ENCODE results near the gene RBM10. TPM values are rescaled to one million over a fixed set of nuclear protein-coding genes. Genes with fewer than 3 reads are reported as not detected.

Gene RBM10
- total RNA-seq, 1 experiment from 2014 or later = 69.5 TPM

GRCh38 chrX:47169273-47169672 lies 24.3 kb downstream of the RBM10 start:
- no peaks in the 10 kb centered on the region for H3K9me3 Mint-ChIP-seq (ENCODE audit: unreplicated experiment)
- H3K4me3 Mint-ChIP-seq (ENCODE audit: unreplicated experiment) = no peak overlapping the region
- ChIA-PET POLR2A (no interaction called here), CTCF (no interaction called here)
- peaks cover 69% of the 10 kb centered on the region for H3K27me3 Mint-ChIP-seq (ENCODE audit: insufficient read depth, unreplicated experiment)
- no peak for DNase-seq (ENCODE audit: unreplicated experiment)
- TF ChIP-seq, protein P1, sequence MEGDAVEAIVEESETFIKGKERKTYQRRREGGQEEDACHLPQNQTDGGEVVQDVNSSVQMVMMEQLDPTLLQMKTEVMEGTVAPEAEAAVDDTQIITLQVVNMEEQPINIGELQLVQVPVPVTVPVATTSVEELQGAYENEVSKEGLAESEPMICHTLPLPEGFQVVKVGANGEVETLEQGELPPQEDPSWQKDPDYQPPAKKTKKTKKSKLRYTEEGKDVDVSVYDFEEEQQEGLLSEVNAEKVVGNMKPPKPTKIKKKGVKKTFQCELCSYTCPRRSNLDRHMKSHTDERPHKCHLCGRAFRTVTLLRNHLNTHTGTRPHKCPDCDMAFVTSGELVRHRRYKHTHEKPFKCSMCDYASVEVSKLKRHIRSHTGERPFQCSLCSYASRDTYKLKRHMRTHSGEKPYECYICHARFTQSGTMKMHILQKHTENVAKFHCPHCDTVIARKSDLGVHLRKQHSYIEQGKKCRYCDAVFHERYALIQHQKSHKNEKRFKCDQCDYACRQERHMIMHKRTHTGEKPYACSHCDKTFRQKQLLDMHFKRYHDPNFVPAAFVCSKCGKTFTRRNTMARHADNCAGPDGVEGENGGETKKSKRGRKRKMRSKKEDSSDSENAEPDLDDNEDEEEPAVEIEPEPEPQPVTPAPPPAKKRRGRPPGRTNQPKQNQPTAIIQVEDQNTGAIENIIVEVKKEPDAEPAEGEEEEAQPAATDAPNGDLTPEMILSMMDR (IDR thresholded peaks at IDR 0.05; ENCODE audit: unreplicated experiment) = no peak
- intact Hi-C loops (cut with micrococcal nuclease) = no loop called here
- peaks cover 37% of the 10 kb centered on the region for H3K36me3 Mint-ChIP-seq (ENCODE audit: insufficient read depth, unreplicated experiment)
- H3K27ac Mint-ChIP-seq (ENCODE audit: low read depth, unreplicated experiment) = no peak overlapping the region
- H3K4me1 Mint-ChIP-seq (ENCODE audit: insufficient read depth, unreplicated experiment) = no peaks in the 10 kb centered on the region
- BruUV-seq (replicated peaks) = no TSS peak

DNA sequence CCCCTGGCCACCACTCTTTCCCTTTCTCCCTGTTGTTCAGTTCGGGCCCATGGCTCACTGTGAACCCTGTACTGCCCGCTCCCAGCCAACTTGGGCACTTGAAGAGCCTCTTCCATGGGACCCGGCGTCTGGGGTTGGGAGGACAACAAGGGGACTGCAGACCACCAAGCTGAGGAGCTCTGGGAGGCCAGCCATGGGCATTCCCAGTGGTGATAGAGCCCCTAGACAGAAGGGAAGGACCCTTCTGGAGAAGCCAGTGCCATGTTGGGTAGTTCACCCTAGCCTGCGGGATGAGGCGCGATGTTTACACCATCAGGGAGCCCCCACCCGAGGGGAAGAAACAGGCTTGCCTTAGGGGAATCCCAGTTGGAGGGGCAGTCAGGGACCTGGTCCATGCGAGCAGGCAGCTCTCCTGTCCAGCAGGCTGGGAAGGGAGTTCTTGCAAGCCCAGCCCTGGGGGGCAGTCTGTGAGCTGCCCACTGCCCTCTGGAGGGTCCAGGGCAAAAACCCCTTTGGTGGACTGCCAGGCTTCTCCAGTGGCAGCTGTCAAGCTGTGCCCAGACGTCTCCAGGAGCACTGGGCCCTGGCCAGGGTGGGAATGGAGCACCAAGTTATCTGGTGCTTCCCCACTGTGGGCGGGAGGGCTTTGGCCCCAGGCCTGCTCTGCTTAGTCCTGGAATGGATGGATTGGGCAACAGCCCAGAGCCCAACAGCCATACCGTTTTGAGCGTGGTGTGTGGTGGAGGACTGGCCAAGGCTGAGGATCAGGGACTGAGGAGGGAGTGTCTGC lies 24.9 kb downstream of the RBM10 start:
- H3K27me3 Mint-ChIP-seq (ENCODE audit: insufficient read depth, unreplicated experiment) = peaks cover 76% of the 10 kb centered on the region
- intact Hi-C loops (cut with micrococcal nuclease) = no loop called here
- no peaks in the 10 kb centered on the region for H3K4me1 Mint-ChIP-seq (ENCODE audit: insufficient read depth, unreplicated experiment)
- DNase-seq (ENCODE audit: unreplicated experiment) = peak; percentile 41
- POLR2A ChIA-PET = no interaction called here
- TF ChIP-seq, protein P1 (IDR thresholded peaks at IDR 0.05; ENCODE audit: unreplicated experiment) = no peak
- no peaks in the 10 kb centered on the region for H3K9me3 Mint-ChIP-seq (ENCODE audit: unreplicated experiment)
- peaks cover 44% of the 10 kb centered on the region for H3K36me3 Mint-ChIP-seq (ENCODE audit: insufficient read depth, unreplicated experiment)
- no peak overlapping the region for H3K27ac Mint-ChIP-seq (ENCODE audit: low read depth, unreplicated experiment)
- BruUV-seq (replicated peaks) = no TSS peak
- no peak overlapping the region for H3K4me3 Mint-ChIP-seq (ENCODE audit: unreplicated experiment)
- CTCF ChIA-PET = no interaction called here

DNA sequence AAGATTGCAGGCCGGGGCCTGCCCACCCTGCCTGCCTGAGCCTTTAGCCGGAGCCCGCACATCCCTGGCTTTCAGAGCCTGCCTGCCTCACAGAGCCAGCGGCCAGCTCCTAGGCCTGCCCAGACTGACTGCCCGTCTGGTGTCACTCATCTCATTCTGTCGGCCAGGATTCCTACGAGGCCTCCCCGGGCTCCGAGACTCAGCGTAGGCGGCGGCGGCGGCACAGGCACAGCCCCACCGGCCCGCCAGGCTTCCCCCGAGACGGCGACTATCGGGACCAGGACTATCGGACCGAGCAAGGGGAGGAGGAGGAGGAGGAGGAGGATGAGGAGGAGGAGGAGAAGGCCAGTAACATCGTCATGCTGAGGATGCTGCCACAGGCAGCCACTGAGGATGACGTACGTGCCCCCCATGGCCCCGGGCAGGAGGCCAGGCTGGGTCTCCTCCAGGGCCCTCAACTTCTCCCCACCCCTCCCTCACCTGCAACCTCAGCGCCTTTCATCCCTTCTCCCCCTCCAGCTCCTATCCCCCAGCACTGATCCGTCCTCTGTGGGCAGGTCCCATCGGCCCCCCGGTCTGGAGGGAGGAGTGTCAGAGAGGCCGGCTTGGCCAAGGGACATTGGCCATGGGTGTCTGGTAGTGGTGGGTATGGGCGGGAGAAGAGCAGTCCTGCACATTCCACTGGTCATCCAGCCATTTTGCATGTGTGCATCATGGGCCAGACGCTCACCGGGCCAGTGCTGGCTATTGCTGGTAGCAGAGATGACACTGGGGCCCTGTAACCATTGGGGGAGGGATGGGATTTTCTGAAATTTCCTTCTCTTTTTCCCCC lies 26.1 kb downstream of the RBM10 start:
- intact Hi-C loops (cut with micrococcal nuclease) = no loop called here
- peaks cover 46% of the 10 kb centered on the region for H3K36me3 Mint-ChIP-seq (ENCODE audit: insufficient read depth, unreplicated experiment)
- no peak overlapping the region for H3K4me3 Mint-ChIP-seq (ENCODE audit: unreplicated experiment)
- DNase-seq (ENCODE audit: unreplicated experiment) = no peak
- BruUV-seq (replicated peaks) = no TSS peak
- TF ChIP-seq, protein P1 (IDR thresholded peaks at IDR 0.05; ENCODE audit: unreplicated experiment) = no peak
- POLR2A ChIA-PET = no interaction called here
- H3K9me3 Mint-ChIP-seq (ENCODE audit: unreplicated experiment) = no peaks in the 10 kb centered on the region
- no peaks in the 10 kb centered on the region for H3K4me1 Mint-ChIP-seq (ENCODE audit: insufficient read depth, unreplicated experiment)
- H3K27me3 Mint-ChIP-seq (ENCODE audit: insufficient read depth, unreplicated experiment) = peaks cover 87% of the 10 kb centered on the region
- CTCF ChIA-PET = no interaction called here
- no peak overlapping the region for H3K27ac Mint-ChIP-seq (ENCODE audit: low read depth, unreplicated experiment)

DNA sequence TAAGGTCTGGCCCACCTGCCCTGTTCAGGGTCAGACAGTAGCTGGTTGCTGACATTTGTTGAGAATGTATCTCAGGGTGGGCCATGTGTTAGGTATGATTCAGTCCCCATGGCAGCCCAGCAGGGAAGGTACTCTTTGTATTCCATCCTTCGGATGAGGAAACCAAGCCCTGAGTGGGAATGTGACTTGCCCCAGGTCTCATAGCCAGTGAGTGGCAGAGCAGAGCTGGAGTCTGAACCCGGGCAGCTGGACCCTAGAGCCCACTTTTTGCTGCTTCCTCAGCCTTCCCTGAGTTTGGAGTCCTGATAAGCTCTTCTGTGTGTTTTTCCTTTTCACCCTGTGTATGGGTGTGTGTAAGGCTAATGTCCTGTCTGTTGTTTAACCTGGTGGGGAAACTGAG lies 27.0 kb downstream of the RBM10 start:
- Mint-ChIP-seq H3K27me3 (ENCODE audit: insufficient read depth, unreplicated experiment) (peaks cover 97% of the 10 kb centered on the region), H3K36me3 (ENCODE audit: insufficient read depth, unreplicated experiment) (peaks cover 46% of the 10 kb centered on the region), H3K27ac (ENCODE audit: low read depth, unreplicated experiment) (no peak overlapping the region), H3K4me1 (ENCODE audit: insufficient read depth, unreplicated experiment) (no peaks in the 10 kb centered on the region), H3K9me3 (ENCODE audit: unreplicated experiment) (no peaks in the 10 kb centered on the region), H3K4me3 (ENCODE audit: unreplicated experiment) (no peak overlapping the region)
- ChIA-PET CTCF (interaction anchor here (0.6 kb wide), 1 partner anchor 10 kb away, joined by 3 read pairs; no protein-coding TSS in a partner anchor), POLR2A (no interaction called here)
- TF ChIP-seq, protein P1 (IDR thresholded peaks at IDR 0.05; ENCODE audit: unreplicated experiment) = no peak
- no peak for DNase-seq (ENCODE audit: unreplicated experiment)
- intact Hi-C loops (cut with micrococcal nuclease) = no loop called here
- no TSS peak for BruUV-seq (replicated peaks)

Measured in MCF 10A (cell line).